H1 (cell line): ENCODE measurements around the gene STK31. TPM values are rescaled to one million over a fixed set of nuclear protein-coding genes. Genes with fewer than 3 reads are reported as not detected.

Experiments used
- CTCF ChIA-PET: fragments of 300-600 bp; sonication (Branson Sonifier 250); formaldehyde crosslinking; loops from one replicate; lab custom pipeline; 2021; ENCODE audit not compliant: partially characterized antibody; lab: Charles Lee
- POLR2A ChIA-PET: fragments of 300-600 bp; sonication (Branson Sonifier 250); formaldehyde crosslinking; loops from one replicate; lab custom pipeline; 2021; ENCODE audit warnings: inconsistent platforms; ENCODE audit not compliant: partially characterized antibody; lab: Charles Lee
- DNase-seq, 2 experiments: peaks; one replicate each; pipeline versions ENCODE4 v3.0.0 to v3.0.0-alpha.2; 2010 to 2022; ENCODE audit warnings: low spot score in 2 of 2, low read depth in 1 of 2, mixed read lengths in 1 of 2
- FAIRE-seq: peaks from 2 replicates; lab custom pipeline; 2011; peaks lifted over from hg19 to GRCh38; lab: Jason Lieb, UNC
- H2AFZ ChIP-seq: 2 replicates; pipeline ENCODE4 v1.8.1; 2012; ENCODE audit warnings: low read length, inconsistent platforms
- H2AK5ac ChIP-seq: 2 replicates; pipeline ENCODE4 v1.6.1; 2013; ENCODE audit warnings: low read depth, low read length
- H2BK120ac ChIP-seq: replicated peaks from 2 replicates; pipeline ENCODE3; 2013; ENCODE audit warnings: low read depth, low read length, inconsistent platforms
- H2BK12ac ChIP-seq: 2 replicates; pipeline ENCODE4 v1.6.1; 2013; ENCODE audit warnings: low read depth, low read length
- H2BK15ac ChIP-seq: 2 replicates; pipeline ENCODE4 v1.6.1; 2013; ENCODE audit warnings: low read length
- H2BK20ac ChIP-seq: 2 replicates; pipeline ENCODE4 v1.6.1; 2013; ENCODE audit warnings: low read length
- H2BK5ac ChIP-seq: 2 replicates; pipeline ENCODE4 v1.6.1; 2013; ENCODE audit warnings: low read depth, low read length
- H3K14ac ChIP-seq: 2 replicates; pipeline ENCODE4 v1.6.1; 2013; ENCODE audit warnings: inconsistent platforms; ENCODE audit not compliant: insufficient read length
- H3K18ac ChIP-seq: 2 replicates; pipeline ENCODE4 v1.6.1; 2013; ENCODE audit warnings: low read length; ENCODE audit errors: extremely low read depth
- H3K23ac ChIP-seq: 2 replicates; pipeline ENCODE4 v1.6.1; 2013; ENCODE audit warnings: inconsistent platforms; ENCODE audit not compliant: insufficient read length
- H3K23me2 ChIP-seq: 2 replicates; pipeline ENCODE4 v1.6.1; 2013; ENCODE audit warnings: low read depth, low read length
- H3K27ac ChIP-seq: 2 replicates; pipeline ENCODE4 v1.6.1; 2011; ENCODE audit warnings: low read depth, low read length, inconsistent platforms
- H3K27me3 ChIP-seq, 4 experiments: replicated peaks in 1 of 4; 1 replicate in 1 of 4; 2 replicates in 3 of 4; pipeline versions ENCODE4 v1.6.1 to v1.8.1; 2011 to 2013; ENCODE audit warnings: low read length in 3 of 4, mild to moderate bottlenecking in 3 of 4, inconsistent platforms in 2 of 4, mixed read lengths in 2 of 4, moderate library complexity in 1 of 4; ENCODE audit not compliant: control insufficient read depth in 3 of 4, insufficient read depth in 3 of 4; ENCODE audit errors: extremely low read depth in 1 of 4
- H3K36me3 ChIP-seq, 4 experiments: 2 replicates each; pipeline versions ENCODE4 v1.6.1 to v1.8.1; 2011 to 2013; ENCODE audit warnings: mild to moderate bottlenecking in 4 of 4, low read length in 3 of 4, moderate library complexity in 2 of 4, control low read depth in 1 of 4, inconsistent platforms in 1 of 4; ENCODE audit not compliant: insufficient read depth in 4 of 4, control insufficient read depth in 2 of 4
- H3K4ac ChIP-seq: replicated peaks from 2 replicates; pipeline ENCODE3; 2013; ENCODE audit warnings: low read length, low read depth, mixed read lengths, inconsistent platforms; ENCODE audit not compliant: insufficient read length
- H3K4me1 ChIP-seq, 4 experiments: replicated peaks in 1 of 4; 1 replicate in 1 of 4; 2 replicates in 3 of 4; pipeline versions ENCODE4 v1.6.1 to v1.8.1; 2011 to 2013; ENCODE audit warnings: low read length in 3 of 4, inconsistent platforms in 2 of 4, mixed read lengths in 1 of 4; ENCODE audit not compliant: insufficient read depth in 4 of 4, control insufficient read depth in 3 of 4
- H3K4me2 ChIP-seq, 2 experiments: 2 replicates each; pipeline versions ENCODE4 v1.6.1 to v1.8.1; 2011 to 2013; ENCODE audit warnings: low read depth in 2 of 2, low read length in 2 of 2, control low read depth in 1 of 2, inconsistent platforms in 1 of 2, mild to moderate bottlenecking in 1 of 2; ENCODE audit not compliant: insufficient read depth in 1 of 2
- H3K4me3 ChIP-seq, 4 experiments: fragments of 200-600, 300-600 bp in 1 of 4; sonication (generic), shearing (Covaris generic), sonication (Bioruptor Twin) in 1 of 4; 2 replicates each; pipeline versions ENCODE4 v1.5.1 to v1.8.1; 2011 to 2016; ENCODE audit warnings: low read length in 4 of 4, low read depth in 3 of 4, control low read depth in 2 of 4, inconsistent platforms in 2 of 4, mild to moderate bottlenecking in 2 of 4, mixed read lengths in 1 of 4, moderate library complexity in 1 of 4; ENCODE audit not compliant: insufficient read depth in 2 of 4; ENCODE audit errors: extremely low read depth in 1 of 4
- H3K56ac ChIP-seq: replicated peaks from 2 replicates; pipeline ENCODE3; 2013; ENCODE audit warnings: low read depth, mild to moderate bottlenecking, mixed read lengths, low read length, inconsistent platforms; ENCODE audit not compliant: insufficient read length
- H3K79me1 ChIP-seq: 2 replicates; pipeline ENCODE4 v1.6.1; 2013; ENCODE audit warnings: low read depth, low read length, control low read depth
- H3K79me2 ChIP-seq, 2 experiments: 2 replicates each; pipeline versions ENCODE4 v1.6.1 to v1.8.1; 2012 to 2013; ENCODE audit warnings: low read length in 2 of 2, mild to moderate bottlenecking in 2 of 2, inconsistent platforms in 1 of 2; ENCODE audit not compliant: insufficient read depth in 2 of 2, control insufficient read depth in 1 of 2
- H3K9ac ChIP-seq, 4 experiments: replicated peaks in 1 of 4; 1 replicate in 1 of 4; 2 replicates in 3 of 4; pipeline versions ENCODE4 v1.6.1 to v1.8.1; 2011 to 2013; ENCODE audit warnings: low read depth in 3 of 4, low read length in 3 of 4, control low read depth in 2 of 4, mild to moderate bottlenecking in 2 of 4, moderate library complexity in 2 of 4, inconsistent platforms in 1 of 4; ENCODE audit errors: extremely low read depth in 1 of 4
- H3K9me3 ChIP-seq, 2 experiments: 2 replicates each; pipeline versions ENCODE4 v1.6.1 to v1.8.1; 2012 to 2013; ENCODE audit warnings: mild to moderate bottlenecking in 2 of 2, moderate library complexity in 2 of 2, control low read depth in 1 of 2, inconsistent platforms in 1 of 2, low read depth in 1 of 2, low read length in 1 of 2, mixed read lengths in 1 of 2; ENCODE audit not compliant: insufficient read depth in 2 of 2
- H4K20me1 ChIP-seq, 2 experiments: replicated peaks in 1 of 2; 2 replicates each; pipeline versions ENCODE3 to v1.8.1; 2011 to 2013; ENCODE audit warnings: inconsistent platforms in 2 of 2, low read length in 2 of 2, mild to moderate bottlenecking in 1 of 2; ENCODE audit not compliant: insufficient read depth in 2 of 2, control insufficient read depth in 1 of 2
- H4K5ac ChIP-seq: 2 replicates; pipeline ENCODE4 v1.6.1; 2013; ENCODE audit warnings: low read length, low read depth, mixed read lengths, inconsistent platforms; ENCODE audit not compliant: insufficient read length
- H4K8ac ChIP-seq: 2 replicates; pipeline ENCODE4 v1.8.0; 2013; ENCODE audit warnings: mild to moderate bottlenecking, moderate library complexity, low read length, inconsistent platforms; ENCODE audit not compliant: insufficient read depth; ENCODE audit errors: extremely low read depth
- H4K91ac ChIP-seq: replicated peaks from 2 replicates; pipeline ENCODE3; 2013; ENCODE audit warnings: low read length, mixed read lengths, inconsistent platforms; ENCODE audit not compliant: insufficient read length
- WGBS, 2 experiments: shearing (Covaris generic) in 1 of 2; methylation state at CpG; one replicate each; pipeline versions ENCODE4 v1.1.6 to v1.1.7; 2013 to 2015; ENCODE audit warnings: low lambda C conversion rate in 2 of 2, mixed read lengths in 2 of 2, inconsistent platforms in 1 of 2, low coverage in 1 of 2, missing lambda C conversion rate in 1 of 2; ENCODE audit not compliant: insufficient replicate concordance in 2 of 2, insufficient coverage in 1 of 2, insufficient read length in 1 of 2; ENCODE audit errors: extremely low coverage in 1 of 2, missing lambda C conversion rate in 1 of 2; 5-methylcytosine and 5-hydroxymethylcytosine counted together
- polyA plus RNA-seq, 7 experiments: library from polyadenylated mRNA; depleted of rRNA in 3 of 7; stranded (reverse) in 5 of 7; unstranded in 2 of 7; fragments of >200 nt in 5 of 7; fragments of 200-250 nt in 2 of 7; gene quantifications; 1 replicate in 5 of 7; 2 replicates in 1 of 7; 4 replicates in 1 of 7; pipeline versions ENCODE4 v1.2.1 to v1.2.3, GENCODE V29; 2011 to 2013; ENCODE audit warnings: missing spikeins in 2 of 7, mixed read lengths in 2 of 7
- total RNA-seq: library from RNA; stranded (reverse); fragmentation: NEBNext Ultra II Directional; extraction: Animal tissue kit (Norgen Biotek cat#: 25700); gene quantifications from 2 replicates; pipeline ENCODE4 v1.2.1, GENCODE V29; 2021

The STK31 gene
- total and polyA plus RNA-seq, 2 of the 8 experiments (the other 6 are each of a cell fraction or from before 2014, with no cell fraction given) = 0.15 to 0.32 TPM

DNA sequence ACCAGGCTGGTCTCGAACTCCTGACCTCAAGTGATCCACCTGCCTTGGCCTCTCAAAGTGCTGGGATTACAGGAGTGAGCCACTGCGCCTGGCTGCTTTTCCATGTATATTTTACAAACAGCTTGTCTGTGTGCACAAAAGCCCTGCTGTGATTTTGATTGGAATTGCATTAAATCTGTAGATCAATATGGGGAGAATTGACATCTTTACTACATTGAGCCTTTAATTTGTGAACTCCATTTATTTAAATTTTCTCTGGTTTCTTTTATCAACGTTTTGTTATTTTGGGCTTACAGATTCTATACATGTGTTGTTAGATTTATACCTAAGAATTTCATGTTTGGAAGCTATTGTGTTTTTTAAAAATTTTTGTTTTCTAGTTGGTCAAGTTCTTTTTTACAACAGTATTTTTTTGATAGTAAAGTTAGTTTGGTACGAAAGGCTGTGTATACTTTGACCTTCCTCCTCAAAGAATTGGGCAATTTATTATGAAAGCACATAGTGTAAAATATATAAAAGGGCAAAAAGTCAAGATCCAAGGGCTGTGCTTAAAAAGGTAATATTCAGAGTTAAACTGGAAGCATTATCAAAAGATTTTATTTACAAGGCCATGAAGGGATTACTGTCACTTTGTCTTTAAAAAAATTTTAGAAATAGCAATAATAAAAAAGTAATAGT is 92.8 kb downstream of the STK31 start:
- H3K79me1 ChIP-seq = no peaks in the 10 kb centered on the region
- H3K18ac ChIP-seq = no peak overlapping the region
- no peak overlapping the region for H4K5ac ChIP-seq
- no peak overlapping the region for H2BK120ac ChIP-seq
- H3K27me3 ChIP-seq = no peaks in the 10 kb centered on the region
- no peak overlapping the region for H3K14ac ChIP-seq
- no peak overlapping the region for H3K4me3 ChIP-seq
- 91% methylated on average over 4 of the region's 4 CpGs; no CpG with 5 or more reads in 1 of the 2 experiments for WGBS, 2 experiments
- no peaks in the 10 kb centered on the region for H3K79me2 ChIP-seq
- H3K36me3 ChIP-seq = no peaks in the 10 kb centered on the region
- H2BK20ac ChIP-seq = no peak overlapping the region
- H2AFZ ChIP-seq = no peak overlapping the region
- H3K4ac ChIP-seq = no peak overlapping the region
- H3K4me1 ChIP-seq = peaks cover 0 to 4% (median 1%) of the 10 kb centered on the region in 4 experiments; a peak in 3 of 7 replicates
- ChIA-PET CTCF (interaction anchor here (3.4 kb wide), 1 partner anchor 8 kb away, joined by 10 read pairs; no protein-coding TSS in a partner anchor), POLR2A (no interaction called here)
- H2BK12ac ChIP-seq = no peak overlapping the region
- no peaks in the 10 kb centered on the region for H3K9me3 ChIP-seq
- no peak overlapping the region for H4K91ac ChIP-seq
- H3K27ac ChIP-seq = no peak overlapping the region
- no peak overlapping the region for H2BK15ac ChIP-seq
- no peak overlapping the region for H2BK5ac ChIP-seq
- FAIRE-seq (no peak), DNase-seq (no peak)
- no peak overlapping the region for H4K8ac ChIP-seq
- H3K23me2 ChIP-seq = no peaks in the 10 kb centered on the region; the same call in 1 of the 2 replicates
- no peak overlapping the region for H3K56ac ChIP-seq
- no peak overlapping the region for H3K23ac ChIP-seq
- H3K4me2 ChIP-seq = 0 out of 4 replicates have a peak overlapping the region, but pooled peaks of 1 of the 2 experiments have one; percentile 53
- no peak overlapping the region for H2AK5ac ChIP-seq
- no peaks in the 10 kb centered on the region for H4K20me1 ChIP-seq
- H3K9ac ChIP-seq = no peak overlapping the region
